ENCODE data around the gene TET3. TPM values are rescaled to one million over a fixed set of nuclear protein-coding genes. Genes with fewer than 3 reads are reported as not detected.

The TET3 gene
- total and polyA plus RNA-seq, 3 donors from 2014 or later, result 4.3 to 12.2 (median 9.7) TPM

- Histone ChIP-seq H3K36me3 (ENCODE audit: low read depth, missing control alignments) (no peaks in the 10 kb centered on the region), H3K27ac (no peak overlapping the region), H3K4me1 (no peaks in the 10 kb centered on the region), H3K9me3 (no peaks in the 10 kb centered on the region), H3K4me3 (no peak overlapping the region), H3K27me3 (no peaks in the 10 kb centered on the region)
- TF ChIP-seq POLR2A (IDR thresholded peaks at IDR 0.05), result no peak
- TF ChIP-seq, protein P1, sequence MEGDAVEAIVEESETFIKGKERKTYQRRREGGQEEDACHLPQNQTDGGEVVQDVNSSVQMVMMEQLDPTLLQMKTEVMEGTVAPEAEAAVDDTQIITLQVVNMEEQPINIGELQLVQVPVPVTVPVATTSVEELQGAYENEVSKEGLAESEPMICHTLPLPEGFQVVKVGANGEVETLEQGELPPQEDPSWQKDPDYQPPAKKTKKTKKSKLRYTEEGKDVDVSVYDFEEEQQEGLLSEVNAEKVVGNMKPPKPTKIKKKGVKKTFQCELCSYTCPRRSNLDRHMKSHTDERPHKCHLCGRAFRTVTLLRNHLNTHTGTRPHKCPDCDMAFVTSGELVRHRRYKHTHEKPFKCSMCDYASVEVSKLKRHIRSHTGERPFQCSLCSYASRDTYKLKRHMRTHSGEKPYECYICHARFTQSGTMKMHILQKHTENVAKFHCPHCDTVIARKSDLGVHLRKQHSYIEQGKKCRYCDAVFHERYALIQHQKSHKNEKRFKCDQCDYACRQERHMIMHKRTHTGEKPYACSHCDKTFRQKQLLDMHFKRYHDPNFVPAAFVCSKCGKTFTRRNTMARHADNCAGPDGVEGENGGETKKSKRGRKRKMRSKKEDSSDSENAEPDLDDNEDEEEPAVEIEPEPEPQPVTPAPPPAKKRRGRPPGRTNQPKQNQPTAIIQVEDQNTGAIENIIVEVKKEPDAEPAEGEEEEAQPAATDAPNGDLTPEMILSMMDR (IDR thresholded peaks at IDR 0.05), result no peak
- 96 to 98% methylated on average over 4 of the region's 4 CpGs for WGBS, 2 donors
- intact Hi-C loops (cut with DNase I; ENCODE audit: low total_unique reads), result no loop called here
- DNase-seq, result no peak
Observed at GRCh38 chr2:73992036-73992435, 7.3 kb downstream of the TET3 start.

GRCh38 chr2:73993376-73993775 is 8.7 kb downstream of the TET3 start:
- intact Hi-C loops (cut with DNase I; ENCODE audit: low total_unique reads), result no loop called here
- Histone ChIP-seq H3K27ac (no peak overlapping the region), H3K4me1 (no peaks in the 10 kb centered on the region), H3K27me3 (no peaks in the 10 kb centered on the region), H3K9me3 (no peaks in the 10 kb centered on the region), H3K4me3 (no peak overlapping the region), H3K36me3 (ENCODE audit: low read depth, missing control alignments) (no peaks in the 10 kb centered on the region)
- TF ChIP-seq, protein P1 (IDR thresholded peaks at IDR 0.05), result no peak
- TF ChIP-seq POLR2A (IDR thresholded peaks at IDR 0.05), result no peak
- DNase-seq, result no peak
- 78 to 80% methylated on average over 3 of the region's 3 CpGs for WGBS, 2 donors

- no peaks in the 10 kb centered on the region for H3K36me3 ChIP-seq (ENCODE audit: low read depth, missing control alignments)
- intact Hi-C loops (cut with DNase I; ENCODE audit: low total_unique reads), result no loop called here
- TF ChIP-seq, protein P1 (IDR thresholded peaks at IDR 0.05), result no peak
- TF ChIP-seq POLR2A (IDR thresholded peaks at IDR 0.05), result no peak
- no peak overlapping the region for H3K27ac ChIP-seq
- H3K9me3 ChIP-seq, result no peaks in the 10 kb centered on the region
- no peak for DNase-seq
- H3K4me1 ChIP-seq, result no peaks in the 10 kb centered on the region
- no peak overlapping the region for H3K4me3 ChIP-seq
- no peaks in the 10 kb centered on the region for H3K27me3 ChIP-seq
- 77 to 83% methylated on average over 4 of the region's 4 CpGs for WGBS, 2 donors
Observed at GRCh38 chr2:73993778-73994177, 9.1 kb downstream of the TET3 start.

DNA sequence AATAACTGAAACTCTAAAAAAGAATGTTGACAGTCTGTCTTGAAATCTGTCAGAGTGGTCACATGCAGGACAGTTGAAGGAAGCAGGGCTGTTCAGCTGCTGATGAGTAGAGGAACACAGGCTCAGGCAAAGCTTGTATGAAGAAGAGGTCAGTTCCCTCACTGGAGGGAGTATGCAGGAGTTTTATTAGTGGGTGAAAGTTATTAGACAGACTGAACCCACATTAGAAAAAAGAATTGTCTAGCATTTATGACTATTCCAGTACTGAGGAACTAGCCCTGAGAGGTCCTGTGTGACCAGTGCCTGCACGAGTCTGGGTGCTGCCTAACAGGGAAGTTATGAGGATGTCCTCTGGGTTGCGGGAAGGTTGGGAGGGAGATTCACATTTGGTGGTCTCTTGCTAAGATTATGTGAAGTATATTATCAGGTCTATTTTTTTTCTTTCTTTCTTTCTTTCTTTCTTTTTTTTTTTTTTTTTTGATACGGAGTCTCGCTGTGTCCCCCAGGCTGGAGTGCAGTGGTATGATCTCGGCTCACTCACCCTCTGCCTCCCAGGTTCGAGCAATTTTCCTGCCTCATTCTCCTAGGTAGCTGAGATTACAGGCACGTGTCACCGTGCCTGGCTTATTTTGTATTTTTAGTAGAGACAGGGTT is 9.6 kb downstream of the TET3 start:
- no peak overlapping the region for H3K27ac ChIP-seq
- no peaks in the 10 kb centered on the region for H3K36me3 ChIP-seq (ENCODE audit: low read depth, missing control alignments)
- no peak overlapping the region for H3K4me3 ChIP-seq
- DNase-seq, result no peak
- no peaks in the 10 kb centered on the region for H3K4me1 ChIP-seq
- 90 to 95% methylated on average over 6 to 8 of the region's 8 CpGs for WGBS, 2 donors
- intact Hi-C loops (cut with DNase I; ENCODE audit: low total_unique reads), result no loop called here
- TF ChIP-seq, protein P1 (IDR thresholded peaks at IDR 0.05), result no peak
- TF ChIP-seq POLR2A (IDR thresholded peaks at IDR 0.05), result no peak
- no peaks in the 10 kb centered on the region for H3K9me3 ChIP-seq
- H3K27me3 ChIP-seq, result no peaks in the 10 kb centered on the region

DNA sequence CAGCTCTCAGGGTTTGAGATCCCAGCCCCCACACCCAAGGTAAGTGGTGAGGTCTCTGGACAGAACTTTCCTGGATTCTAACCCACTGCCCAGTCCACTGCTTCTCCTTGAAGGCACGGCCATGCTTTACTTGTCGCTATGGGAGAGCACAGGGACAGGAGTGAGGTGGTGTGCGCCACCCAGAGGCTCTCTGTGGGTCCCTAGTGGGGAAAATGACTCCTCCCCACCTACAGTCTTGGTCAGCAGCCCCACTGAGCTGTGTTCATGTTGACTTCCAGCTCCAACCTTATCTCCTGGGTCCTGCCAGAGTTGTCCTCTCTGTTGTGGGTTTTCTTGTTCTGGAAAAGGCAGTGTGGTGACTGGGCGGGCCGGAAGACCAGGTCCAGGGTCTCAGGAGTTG is 11.1 kb downstream of the TET3 start:
- no peak for DNase-seq
- TF ChIP-seq, protein P1 (IDR thresholded peaks at IDR 0.05), result no peak
- TF ChIP-seq POLR2A (IDR thresholded peaks at IDR 0.05), result no peak
- Histone ChIP-seq H3K27ac (no peak overlapping the region), H3K27me3 (no peaks in the 10 kb centered on the region), H3K9me3 (no peaks in the 10 kb centered on the region), H3K36me3 (ENCODE audit: low read depth, missing control alignments) (no peaks in the 10 kb centered on the region), H3K4me1 (peaks cover 12% of the 10 kb centered on the region), H3K4me3 (no peak overlapping the region)
- intact Hi-C loops (cut with DNase I; ENCODE audit: low total_unique reads), result no loop called here
- 96 to 100% methylated on average over 3 to 5 of the region's 5 CpGs for WGBS, 2 donors

Data from testis (tissue), 3 donors.